ENCODE results near the gene ENTPD3. TPM values are rescaled to one million over a fixed set of nuclear protein-coding genes. Genes with fewer than 3 reads are reported as not detected.
"Not testable (repeated sequence)": the region's sequence is repeated elsewhere in the genome, so short reads cannot be mapped to it uniquely, and the experiment has no call there.

ENTPD3 gene
- total RNA-seq, 1 experiment from 2014 or later = 6.0 TPM

GRCh38 chr3:40458473-40458872 lies 71.5 kb downstream of the ENTPD3 start:
- ATAC-seq = no peak
- ChIA-PET CTCF (no interaction called here), POLR2A (ENCODE audit: unreplicated experiment) (no interaction called here)
- H3K27ac ChIP-seq (ENCODE audit: low read length) = no peak overlapping the region
- no peaks in the 10 kb centered on the region for H3K9me2 ChIP-seq (replicated peaks; ENCODE audit: low read length)
- H3K4me3 ChIP-seq (ENCODE audit: low read length) = peak overlapping the region; percentile 82
- H3K27me3 ChIP-seq (ENCODE audit: low read length) = no peaks in the 10 kb centered on the region
- intact Hi-C loops (cut with micrococcal nuclease) = loop anchor here (5.0 kb wide), 1 partner anchor 1504 kb away; the partner anchor contains the start of gene ULK4
- TF ChIP-seq CTCF (conservative IDR thresholded peaks at IDR 0.05; ENCODE audit: low read depth, low read length) = no peak
- no peak for TF ChIP-seq EZH2 (IDR thresholded peaks at IDR 0.05; ENCODE audit: low read length, unreplicated experiment)
- TF ChIP-seq EZH2phosphoT487 (IDR thresholded peaks at IDR 0.05; ENCODE audit: borderline replicate concordance, low read length) = no peak
- H4K20me1 ChIP-seq (ENCODE audit: low read length) = peaks cover 41% of the 10 kb centered on the region
- H3K36me3 ChIP-seq (ENCODE audit: low read depth, low read length) = peaks cover 54% of the 10 kb centered on the region
- peak overlapping the region; percentile 99 for H3K9ac ChIP-seq (ENCODE audit: low read length)
- peak overlapping the region; percentile 89 for H3K4me2 ChIP-seq (ENCODE audit: low read length)
- H2AFZ ChIP-seq (ENCODE audit: low read length) = no peak overlapping the region
- H3K79me2 ChIP-seq (ENCODE audit: low read length) = peaks cover 48% of the 10 kb centered on the region
- H3F3A ChIP-seq (ENCODE audit: low read length, unreplicated experiment) = peaks cover 15% of the 10 kb centered on the region
- no peaks in the 10 kb centered on the region for H3K9me3 ChIP-seq (ENCODE audit: low read length)
- BruUV-seq (replicated peaks) = no TSS peak
- no peak for DNase-seq
- H3K4me1 ChIP-seq (ENCODE audit: insufficient read depth, low read length) = peaks cover 40% of the 10 kb centered on the region

- H3K9me3 ChIP-seq (ENCODE audit: low read length); intact Hi-C loops (cut with micrococcal nuclease); H3K9ac ChIP-seq (ENCODE audit: low read length); H3K9me2 ChIP-seq (replicated peaks; ENCODE audit: low read length); H3K4me3 ChIP-seq (ENCODE audit: low read length); H3K27ac ChIP-seq (ENCODE audit: low read length); H2AFZ ChIP-seq (ENCODE audit: low read length); POLR2A ChIA-PET (ENCODE audit: unreplicated experiment); CTCF ChIA-PET; ATAC-seq; BruUV-seq (replicated peaks); H3K27me3 ChIP-seq (ENCODE audit: low read length): not testable (repeated sequence)
- Histone ChIP-seq H3K4me1 (ENCODE audit: insufficient read depth, low read length) (peaks cover 26% of the 10 kb centered on the region), H3K4me2 (ENCODE audit: low read length) (0 out of 2 replicates have a peak overlapping the region, but pooled peaks have one; percentile 16), H3K36me3 (ENCODE audit: low read depth, low read length) (peaks cover 62% of the 10 kb centered on the region), H3F3A (ENCODE audit: low read length, unreplicated experiment) (peaks cover 23% of the 10 kb centered on the region), H3K79me2 (ENCODE audit: low read length) (peaks cover 48% of the 10 kb centered on the region), H4K20me1 (ENCODE audit: low read length) (peaks cover 51% of the 10 kb centered on the region)
- DNase-seq = peak; percentile 36
Measured at GRCh38 chr3:40460481-40460880, 73.5 kb downstream of the ENTPD3 start.

GRCh38 chr3:40461161-40461560 lies 74.2 kb downstream of the ENTPD3 start:
- ChIA-PET POLR2A (ENCODE audit: unreplicated experiment) (no interaction called here), CTCF (no interaction called here)
- Histone ChIP-seq H3F3A (ENCODE audit: low read length, unreplicated experiment) (peaks cover 23% of the 10 kb centered on the region), H3K79me2 (ENCODE audit: low read length) (peaks cover 48% of the 10 kb centered on the region), H3K4me3 (ENCODE audit: low read length) (no peak overlapping the region), H4K20me1 (ENCODE audit: low read length) (peaks cover 51% of the 10 kb centered on the region), H3K4me1 (ENCODE audit: insufficient read depth, low read length) (peaks cover 24% of the 10 kb centered on the region), H3K9me2 (replicated peaks; ENCODE audit: low read length) (no peaks in the 10 kb centered on the region), H2AFZ (ENCODE audit: low read length) (no peak overlapping the region), H3K9ac (ENCODE audit: low read length) (no peak overlapping the region), H3K27ac (ENCODE audit: low read length) (no peak overlapping the region), H3K4me2 (ENCODE audit: low read length) (no peak overlapping the region), H3K36me3 (ENCODE audit: low read depth, low read length) (peaks cover 62% of the 10 kb centered on the region), H3K27me3 (ENCODE audit: low read length) (no peaks in the 10 kb centered on the region), H3K9me3 (ENCODE audit: low read length) (no peaks in the 10 kb centered on the region)
- intact Hi-C loops (cut with micrococcal nuclease) = no loop called here
- TF ChIP-seq EZH2 (IDR thresholded peaks at IDR 0.05; ENCODE audit: low read length, unreplicated experiment) = no peak
- ATAC-seq = no peak
- DNase-seq = no peak
- BruUV-seq (replicated peaks) = no TSS peak

- Histone ChIP-seq H4K20me1 (ENCODE audit: low read length) (peaks cover 47% of the 10 kb centered on the region), H3K36me3 (ENCODE audit: low read depth, low read length) (peaks cover 59% of the 10 kb centered on the region), H3F3A (ENCODE audit: low read length, unreplicated experiment) (peaks cover 31% of the 10 kb centered on the region), H3K4me1 (ENCODE audit: insufficient read depth, low read length) (peaks cover 21% of the 10 kb centered on the region), H3K79me2 (ENCODE audit: low read length) (peaks cover 33% of the 10 kb centered on the region)
- ATAC-seq; H3K27me3 ChIP-seq (ENCODE audit: low read length); H2AFZ ChIP-seq (ENCODE audit: low read length); H3K27ac ChIP-seq (ENCODE audit: low read length); intact Hi-C loops (cut with micrococcal nuclease); H3K9me3 ChIP-seq (ENCODE audit: low read length); CTCF ChIA-PET; DNase-seq; H3K9me2 ChIP-seq (replicated peaks; ENCODE audit: low read length); BruUV-seq (replicated peaks); H3K4me2 ChIP-seq (ENCODE audit: low read length); H3K9ac ChIP-seq (ENCODE audit: low read length); H3K4me3 ChIP-seq (ENCODE audit: low read length): not testable (repeated sequence)
- POLR2A ChIA-PET (ENCODE audit: unreplicated experiment) = interaction anchor here (0.5 kb wide), 1 partner anchor 136 kb away, joined by 4 read pairs; no protein-coding TSS in a partner anchor
Measured at GRCh38 chr3:40462838-40463237, 75.9 kb downstream of the ENTPD3 start.
